AG09319 (cell line): ENCODE data around the gene GREM2.

Source experiments
- DNase-seq: peaks from one replicate; pipeline ENCODE4 v3.0.0-alpha.2; 2010; ENCODE audit warnings: low read depth; ENCODE audit errors: extremely low read depth
- CTCF ChIP-seq: IDR thresholded peaks from 2 replicates; pipeline ENCODE4 v1.5.1; 2011; ENCODE audit warnings: low read depth, mild to moderate bottlenecking, inconsistent platforms, low read length, moderate library complexity

Gene GREM2

GRCh38 chr1:240562779-240563178 lies 49.2 kb downstream of the GREM2 start:
- no peak for DNase-seq
- TF ChIP-seq CTCF: no peak

GRCh38 chr1:240562111-240562590 lies 49.8 kb downstream of the GREM2 start:
- no peak for DNase-seq
- TF ChIP-seq CTCF: no peak

GRCh38 chr1:240559781-240560180 lies 52.2 kb downstream of the GREM2 start:
- TF ChIP-seq CTCF: no peak
- DNase-seq: no peak

- no peak for DNase-seq
- no peak for TF ChIP-seq CTCF
Measured at GRCh38 chr1:240555524-240555923, 56.4 kb downstream of the GREM2 start.

GRCh38 chr1:240553351-240553750 lies 58.6 kb downstream of the GREM2 start:
- no peak for DNase-seq
- no peak for TF ChIP-seq CTCF

- no peak for TF ChIP-seq CTCF
- no peak for DNase-seq
Measured at GRCh38 chr1:240539769-240540414, 72.1 kb downstream of the GREM2 start.

GRCh38 chr1:240538776-240539430 lies 73.1 kb downstream of the GREM2 start:
- DNase-seq: no peak
- no peak for TF ChIP-seq CTCF
